ENCODE measurements around the gene SLC39A11. TPM values are rescaled to one million over a fixed set of nuclear protein-coding genes. Genes with fewer than 3 reads are reported as not detected.

The SLC39A11 gene
- total RNA-seq, 2 experiments from 2014 or later, result 25.6 to 51.5 TPM

- H3K36me3 ChIP-seq (ENCODE audit: insufficient read depth, low read length), result peaks cover 31% of the 10 kb centered on the region
- POLR2A ChIA-PET, result interaction anchor here (0.6 kb wide), 1 partner anchor 681 kb away, joined by 3 read pairs; no protein-coding TSS in a partner anchor
- no peaks in the 10 kb centered on the region for H3K9me2 ChIP-seq (ENCODE audit: insufficient read depth, low read length)
- no peaks in the 10 kb centered on the region for H4K20me1 ChIP-seq (ENCODE audit: insufficient read depth, low read length)
- no peak for TF ChIP-seq CTCF (conservative IDR thresholded peaks at IDR 0.05; ENCODE audit: low read length)
- TF ChIP-seq EZH2phosphoT487 (IDR thresholded peaks at IDR 0.05; ENCODE audit: borderline replicate concordance, low read depth, low read length), result no peak
- H3K9me3 ChIP-seq (ENCODE audit: low read length), result no peaks in the 10 kb centered on the region
- DNase-seq (ENCODE audit: low spot score), result no peak
- CTCF ChIA-PET (ENCODE audit: unreplicated experiment), result no interaction called here
- no peaks in the 10 kb centered on the region for H3K4me1 ChIP-seq (ENCODE audit: insufficient read depth, low read length, poor library complexity, severe bottlenecking)
- no peak overlapping the region for H3K4me2 ChIP-seq (ENCODE audit: low read length)
- no peak overlapping the region for H2AFZ ChIP-seq (ENCODE audit: low read length)
- H3K4me3 ChIP-seq (ENCODE audit: low read depth, low read length, poor library complexity, severe bottlenecking), result no peak overlapping the region
- intact Hi-C loops (cut with micrococcal nuclease; ENCODE audit: unreplicated experiment), result no loop called here
- no peak overlapping the region for H3K27ac ChIP-seq (ENCODE audit: low read depth, low read length, poor library complexity, severe bottlenecking)
- no TSS peak for BruUV-seq (replicated peaks)
- H3K79me2 ChIP-seq (ENCODE audit: insufficient read depth, low read depth, low read length), result no peaks in the 10 kb centered on the region
Observed at GRCh38 chr17:73067075-73067474, 25.4 kb downstream of the SLC39A11 start.

- no peak for DNase-seq (ENCODE audit: low spot score)
- Histone ChIP-seq H3K4me2 (ENCODE audit: low read length) (no peak overlapping the region), H3K9me3 (ENCODE audit: low read length) (no peaks in the 10 kb centered on the region), H3K9me2 (ENCODE audit: insufficient read depth, low read length) (no peaks in the 10 kb centered on the region), H2AFZ (ENCODE audit: low read length) (no peak overlapping the region), H3K27ac (ENCODE audit: low read depth, low read length, poor library complexity, severe bottlenecking) (no peak overlapping the region), H3K4me3 (ENCODE audit: low read depth, low read length, poor library complexity, severe bottlenecking) (no peak overlapping the region), H3K79me2 (ENCODE audit: insufficient read depth, low read depth, low read length) (no peaks in the 10 kb centered on the region), H4K20me1 (ENCODE audit: insufficient read depth, low read length) (no peaks in the 10 kb centered on the region), H3K36me3 (ENCODE audit: insufficient read depth, low read length) (peaks cover 24% of the 10 kb centered on the region), H3K4me1 (ENCODE audit: insufficient read depth, low read length, poor library complexity, severe bottlenecking) (no peaks in the 10 kb centered on the region)
- BruUV-seq (replicated peaks), result no TSS peak
- ChIA-PET CTCF (ENCODE audit: unreplicated experiment) (no interaction called here), POLR2A (interaction anchor here (0.6 to 1.7 kb wide), 2 partner anchors 10 to 680 kb away, joined by 3 to 4 read pairs; no protein-coding TSS in a partner anchor)
- TF ChIP-seq CTCF (conservative IDR thresholded peaks at IDR 0.05; ENCODE audit: low read length) (no peak), EZH2phosphoT487 (IDR thresholded peaks at IDR 0.05; ENCODE audit: borderline replicate concordance, low read depth, low read length) (no peak)
- intact Hi-C loops (cut with micrococcal nuclease; ENCODE audit: unreplicated experiment), result no loop called here
Observed at GRCh38 chr17:73066148-73066884, 26.2 kb downstream of the SLC39A11 start.

GRCh38 chr17:73065376-73065775 is 27.1 kb downstream of the SLC39A11 start:
- H3K36me3 ChIP-seq (ENCODE audit: insufficient read depth, low read length), result peaks cover 14% of the 10 kb centered on the region
- no peak overlapping the region for H2AFZ ChIP-seq (ENCODE audit: low read length)
- DNase-seq (ENCODE audit: low spot score), result no peak
- no peak overlapping the region for H3K27ac ChIP-seq (ENCODE audit: low read depth, low read length, poor library complexity, severe bottlenecking)
- H3K4me2 ChIP-seq (ENCODE audit: low read length), result no peak overlapping the region
- POLR2A ChIA-PET, result interaction anchor here (1.7 kb wide), 1 partner anchor 9 kb away, joined by 4 read pairs; no protein-coding TSS in a partner anchor
- CTCF ChIA-PET (ENCODE audit: unreplicated experiment), result no interaction called here
- intact Hi-C loops (cut with micrococcal nuclease; ENCODE audit: unreplicated experiment), result no loop called here
- H4K20me1 ChIP-seq (ENCODE audit: insufficient read depth, low read length), result no peaks in the 10 kb centered on the region
- no peaks in the 10 kb centered on the region for H3K9me3 ChIP-seq (ENCODE audit: low read length)
- H3K4me3 ChIP-seq (ENCODE audit: low read depth, low read length, poor library complexity, severe bottlenecking), result no peak overlapping the region
- H3K9me2 ChIP-seq (ENCODE audit: insufficient read depth, low read length), result no peaks in the 10 kb centered on the region
- TF ChIP-seq CTCF (conservative IDR thresholded peaks at IDR 0.05; ENCODE audit: low read length), result no peak
- no peak for TF ChIP-seq EZH2phosphoT487 (IDR thresholded peaks at IDR 0.05; ENCODE audit: borderline replicate concordance, low read depth, low read length)
- H3K4me1 ChIP-seq (ENCODE audit: insufficient read depth, low read length, poor library complexity, severe bottlenecking), result no peaks in the 10 kb centered on the region
- H3K79me2 ChIP-seq (ENCODE audit: insufficient read depth, low read depth, low read length), result no peaks in the 10 kb centered on the region
- no TSS peak for BruUV-seq (replicated peaks)

Measured in OCI-LY7 (cell line).